K562 (cell line): ENCODE results near the gene KIAA0825. TPM values are rescaled to one million over a fixed set of nuclear protein-coding genes. Genes with fewer than 3 reads are reported as not detected.
A peak's percentile ranks its signal among the peaks of the same experiment; 100 is the strongest.

ENCODE experiments used
- CCNT2 ChIP-seq: IDR thresholded peaks from 2 replicates; pipeline ENCODE4 v1.6.1; 2011; ENCODE audit warnings: borderline replicate concordance, low read depth, mild to moderate bottlenecking, moderate library complexity, mixed read lengths, low read length; ENCODE audit not compliant: insufficient read length; ENCODE audit errors: extremely low read depth
- FOXM1 ChIP-seq, 2 experiments: fragments of 450-650 bp in 1 of 2; sonication (generic) in 1 of 2; formaldehyde crosslinking in 1 of 2; IDR thresholded peaks; 2 replicates each; pipeline versions ENCODE4 v1.6.1 to v1.9.0; 2017 to 2022; ENCODE audit warnings: low read depth in 2 of 2, mild to moderate bottlenecking in 2 of 2, missing genetic modification reagents in 1 of 2, moderate library complexity in 1 of 2
- HIVEP1 ChIP-seq: fragments of 250-450 bp; sonication (Bioruptor Pico); IDR thresholded peaks from 2 replicates; pipeline ENCODE4 v1.4.0; 2020; ENCODE audit warnings: mild to moderate bottlenecking
- JUNB ChIP-seq: fragments of 450-650 bp; formaldehyde crosslinking; conservative IDR thresholded peaks from 2 replicates; pipeline ENCODE4 v1.4.0; 2020; ENCODE audit warnings: mild to moderate bottlenecking
- KAT2B ChIP-seq: IDR thresholded peaks from one replicate; pipeline ENCODE4 v1.6.1; 2012; ENCODE audit warnings: low read depth, mild to moderate bottlenecking, control low read depth, inconsistent platforms, low read length, moderate library complexity
- MCM2 ChIP-seq: fragments of 450-650 bp; IDR thresholded peaks from 2 replicates; pipeline ENCODE4 v1.6.1; 2017; ENCODE audit warnings: low read depth, mild to moderate bottlenecking
- MXI1 ChIP-seq: IDR thresholded peaks from 2 replicates; pipeline ENCODE4 v1.6.1; 2011; ENCODE audit warnings: low read depth, mild to moderate bottlenecking, improper control_type of control experiment, low read length
- NFIX ChIP-seq: fragments of 250-450 bp; sonication (Bioruptor Pico); IDR thresholded peaks from 2 replicates; pipeline ENCODE4 v1.4.0; 2020; ENCODE audit warnings: low read depth, mild to moderate bottlenecking, moderate library complexity
- NRF1 ChIP-seq, 2 experiments: fragments of 450-650 bp; IDR thresholded peaks in 1 of 2; conservative IDR thresholded peaks in 1 of 2; 2 replicates each; pipeline ENCODE4 v1.6.1; 2014; ENCODE audit warnings: mild to moderate bottlenecking in 2 of 2
- POLR2AphosphoS2 ChIP-seq: IDR thresholded peaks from 2 replicates; pipeline ENCODE4 v1.6.1; 2012; ENCODE audit warnings: low read length, improper control_type of control experiment
- RBM22 ChIP-seq: fragments of 200-400 bp; formaldehyde crosslinking; IDR thresholded peaks from 2 replicates; pipeline ENCODE4 v1.6.1; 2018; ENCODE audit warnings: low read length, low read depth; ENCODE audit not compliant: poor library complexity, severe bottlenecking
- TSC22D4 ChIP-seq: fragments of 450-650 bp; IDR thresholded peaks from 2 replicates; pipeline ENCODE4 v1.6.1; 2016; ENCODE audit warnings: missing genetic modification characterization, missing biosample characterization, control low read depth
- ZNF143 ChIP-seq: sonication (generic); formaldehyde crosslinking; IDR thresholded peaks from 2 replicates; pipeline ENCODE4 v1.9.0; 2022; ENCODE audit warnings: mild to moderate bottlenecking, missing genetic modification reagents
- ZNF785 ChIP-seq: fragments of 250-450 bp; sonication (Bioruptor Pico); IDR thresholded peaks from 2 replicates; pipeline ENCODE4 v1.4.0; 2020; ENCODE audit warnings: mild to moderate bottlenecking
- polyA plus RNA-seq, 8 experiments: library from polyadenylated mRNA; depleted of rRNA in 4 of 8; stranded (reverse) in 5 of 8; unstranded in 3 of 8; fragments of >200 nt; fragmentation: Nextera tagmentation in 2 of 8; fragmentation: Illumina TruSeq in 1 of 8; extraction: Ambion mirVana in 2 of 8; extraction: Trizol in 1 of 8; gene quantifications; 2 replicates each; pipeline versions ENCODE4 v1.2.1 to v1.2.3, GENCODE V29; 2011 to 2014; ENCODE audit warnings: inconsistent platforms in 1 of 8, missing spikeins in 1 of 8
- total RNA-seq, 7 experiments: library from RNA; depleted of rRNA in 6 of 7; stranded (reverse); fragments of >200 nt in 6 of 7; fragmentation: Illumina TruSeq in 2 of 7; extraction: Trizol in 2 of 7; gene quantifications; 2 replicates each; pipeline versions ENCODE4 v1.2.1 to v1.2.3, GENCODE V29; 2011 to 2021; ENCODE audit warnings: low replicate concordance in 1 of 7
- TF ChIP-seq, protein P1 (sequence below), 2 experiments: IDR thresholded peaks; 2 replicates each; pipeline ENCODE4 v1.6.1; 2011; ENCODE audit warnings: borderline replicate concordance in 1 of 2, control low read depth in 1 of 2, low read depth in 1 of 2, low read length in 1 of 2, mild to moderate bottlenecking in 1 of 2, mixed read lengths in 1 of 2, moderate library complexity in 1 of 2; ENCODE audit not compliant: insufficient read depth in 1 of 2, insufficient read length in 1 of 2, poor library complexity in 1 of 2, severe bottlenecking in 1 of 2; ENCODE audit errors: extremely low read depth in 1 of 2
- TF ChIP-seq, protein P2 (sequence below): sonication (generic); formaldehyde crosslinking; IDR thresholded peaks from 2 replicates; pipeline ENCODE4 v1.8.1; 2023; ENCODE audit warnings: mild to moderate bottlenecking, missing genetic modification reagents
- TF ChIP-seq, protein P3 (sequence below): sonication (generic); formaldehyde crosslinking; IDR thresholded peaks from 2 replicates; pipeline ENCODE4 v1.8.0; 2022; ENCODE audit warnings: mild to moderate bottlenecking, missing genetic modification reagents

The KIAA0825 gene
- total and polyA plus RNA-seq, 9 of the 15 experiments (the other 6 are each of a cell fraction or from before 2014, with no cell fraction given): 0.05 to 0.36 (median 0.16) TPM; not detected in 1

DNA sequence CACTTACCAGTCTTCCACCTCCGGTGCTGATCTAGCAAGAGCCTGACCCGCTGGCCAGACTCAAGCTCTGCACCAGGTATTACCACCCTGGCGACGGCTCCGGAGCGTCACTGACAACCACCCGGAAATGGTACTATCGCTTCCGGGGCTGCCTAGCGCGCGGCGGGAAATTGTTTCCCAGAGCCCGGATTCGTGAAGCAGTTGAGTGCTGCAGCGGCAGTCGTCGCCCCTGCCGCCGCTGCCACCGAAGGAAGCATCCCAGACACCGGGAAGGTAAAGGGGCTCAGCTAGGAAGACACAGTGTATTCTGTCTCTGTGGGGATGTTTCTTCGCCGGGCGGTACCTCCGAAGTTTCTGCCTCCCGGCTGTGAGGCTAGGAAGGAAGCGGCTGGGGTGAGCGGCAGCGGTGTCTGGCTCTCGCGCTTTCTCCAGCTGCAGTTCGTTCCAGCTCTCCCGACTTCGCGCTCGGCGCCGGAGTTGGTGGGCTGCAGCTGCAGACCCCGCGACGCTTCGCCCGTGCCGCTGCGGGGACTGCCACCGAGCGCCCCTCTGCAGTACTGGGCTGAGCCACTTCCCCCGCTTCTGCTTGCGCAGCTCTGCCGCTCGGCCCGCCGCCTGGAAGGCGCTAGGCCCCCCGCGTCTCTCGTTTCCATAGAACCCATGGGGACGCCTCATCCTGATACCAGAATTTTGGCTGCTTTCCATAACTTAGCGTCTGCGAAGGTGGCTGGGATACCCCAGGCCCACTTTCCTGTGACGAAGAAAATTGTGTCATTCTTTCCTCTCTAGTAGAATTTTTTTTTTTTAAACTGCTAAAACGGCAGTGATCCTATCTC, at the start of gene KIAA0825, which contains the start of gene SLF1 (continued):
- TF ChIP-seq, protein P1, sequence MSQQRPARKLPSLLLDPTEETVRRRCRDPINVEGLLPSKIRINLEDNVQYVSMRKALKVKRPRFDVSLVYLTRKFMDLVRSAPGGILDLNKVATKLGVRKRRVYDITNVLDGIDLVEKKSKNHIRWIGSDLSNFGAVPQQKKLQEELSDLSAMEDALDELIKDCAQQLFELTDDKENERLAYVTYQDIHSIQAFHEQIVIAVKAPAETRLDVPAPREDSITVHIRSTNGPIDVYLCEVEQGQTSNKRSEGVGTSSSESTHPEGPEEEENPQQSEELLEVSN (IDR thresholded peaks at IDR 0.05; ENCODE audit: borderline replicate concordance in 1 of 2, extremely low read depth in 1 of 2, insufficient read depth in 1 of 2, insufficient read length in 1 of 2, low read depth in 1 of 2, low read length in 1 of 2, poor library complexity in 1 of 2, severe bottlenecking in 1 of 2): peak; percentile 60 to 85
- no peak for TF ChIP-seq ZNF143 (CRISPR knock-in tag)
- TF ChIP-seq MCM2: no peak
- no peak for TF ChIP-seq NFIX
- TF ChIP-seq ZNF785: no peak
- TF ChIP-seq RBM22: no peak
- TF ChIP-seq JUNB (CRISPR knock-in tag): no peak
- TF ChIP-seq TSC22D4 (tag): no peak
- no peak for TF ChIP-seq FOXM1 (IDR thresholded peaks at IDR 0.05; ENCODE audit: low read depth)
- TF ChIP-seq FOXM1 (CRISPR knock-in tag; IDR thresholded peaks at IDR 0.05; ENCODE audit: low read depth): 0 out of 2 replicates have a peak, but pooled peaks have one; percentile 3
- peak; percentile 12 for TF ChIP-seq CCNT2
- peak; percentile 82 for TF ChIP-seq MXI1
- TF ChIP-seq POLR2AphosphoS2: no peak
- no peak for TF ChIP-seq HIVEP1 (CRISPR knock-in tag)
- peak; percentile 82 to 85 for TF ChIP-seq NRF1 (conservative IDR thresholded peaks at IDR 0.05 in 1 of 2, IDR thresholded peaks at IDR 0.05 in 1 of 2)
- TF ChIP-seq, protein P2, sequence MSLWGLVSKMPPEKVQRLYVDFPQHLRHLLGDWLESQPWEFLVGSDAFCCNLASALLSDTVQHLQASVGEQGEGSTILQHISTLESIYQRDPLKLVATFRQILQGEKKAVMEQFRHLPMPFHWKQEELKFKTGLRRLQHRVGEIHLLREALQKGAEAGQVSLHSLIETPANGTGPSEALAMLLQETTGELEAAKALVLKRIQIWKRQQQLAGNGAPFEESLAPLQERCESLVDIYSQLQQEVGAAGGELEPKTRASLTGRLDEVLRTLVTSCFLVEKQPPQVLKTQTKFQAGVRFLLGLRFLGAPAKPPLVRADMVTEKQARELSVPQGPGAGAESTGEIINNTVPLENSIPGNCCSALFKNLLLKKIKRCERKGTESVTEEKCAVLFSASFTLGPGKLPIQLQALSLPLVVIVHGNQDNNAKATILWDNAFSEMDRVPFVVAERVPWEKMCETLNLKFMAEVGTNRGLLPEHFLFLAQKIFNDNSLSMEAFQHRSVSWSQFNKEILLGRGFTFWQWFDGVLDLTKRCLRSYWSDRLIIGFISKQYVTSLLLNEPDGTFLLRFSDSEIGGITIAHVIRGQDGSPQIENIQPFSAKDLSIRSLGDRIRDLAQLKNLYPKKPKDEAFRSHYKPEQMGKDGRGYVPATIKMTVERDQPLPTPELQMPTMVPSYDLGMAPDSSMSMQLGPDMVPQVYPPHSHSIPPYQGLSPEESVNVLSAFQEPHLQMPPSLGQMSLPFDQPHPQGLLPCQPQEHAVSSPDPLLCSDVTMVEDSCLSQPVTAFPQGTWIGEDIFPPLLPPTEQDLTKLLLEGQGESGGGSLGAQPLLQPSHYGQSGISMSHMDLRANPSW (CRISPR knock-in tag): no peak
- TF ChIP-seq, protein P3, sequence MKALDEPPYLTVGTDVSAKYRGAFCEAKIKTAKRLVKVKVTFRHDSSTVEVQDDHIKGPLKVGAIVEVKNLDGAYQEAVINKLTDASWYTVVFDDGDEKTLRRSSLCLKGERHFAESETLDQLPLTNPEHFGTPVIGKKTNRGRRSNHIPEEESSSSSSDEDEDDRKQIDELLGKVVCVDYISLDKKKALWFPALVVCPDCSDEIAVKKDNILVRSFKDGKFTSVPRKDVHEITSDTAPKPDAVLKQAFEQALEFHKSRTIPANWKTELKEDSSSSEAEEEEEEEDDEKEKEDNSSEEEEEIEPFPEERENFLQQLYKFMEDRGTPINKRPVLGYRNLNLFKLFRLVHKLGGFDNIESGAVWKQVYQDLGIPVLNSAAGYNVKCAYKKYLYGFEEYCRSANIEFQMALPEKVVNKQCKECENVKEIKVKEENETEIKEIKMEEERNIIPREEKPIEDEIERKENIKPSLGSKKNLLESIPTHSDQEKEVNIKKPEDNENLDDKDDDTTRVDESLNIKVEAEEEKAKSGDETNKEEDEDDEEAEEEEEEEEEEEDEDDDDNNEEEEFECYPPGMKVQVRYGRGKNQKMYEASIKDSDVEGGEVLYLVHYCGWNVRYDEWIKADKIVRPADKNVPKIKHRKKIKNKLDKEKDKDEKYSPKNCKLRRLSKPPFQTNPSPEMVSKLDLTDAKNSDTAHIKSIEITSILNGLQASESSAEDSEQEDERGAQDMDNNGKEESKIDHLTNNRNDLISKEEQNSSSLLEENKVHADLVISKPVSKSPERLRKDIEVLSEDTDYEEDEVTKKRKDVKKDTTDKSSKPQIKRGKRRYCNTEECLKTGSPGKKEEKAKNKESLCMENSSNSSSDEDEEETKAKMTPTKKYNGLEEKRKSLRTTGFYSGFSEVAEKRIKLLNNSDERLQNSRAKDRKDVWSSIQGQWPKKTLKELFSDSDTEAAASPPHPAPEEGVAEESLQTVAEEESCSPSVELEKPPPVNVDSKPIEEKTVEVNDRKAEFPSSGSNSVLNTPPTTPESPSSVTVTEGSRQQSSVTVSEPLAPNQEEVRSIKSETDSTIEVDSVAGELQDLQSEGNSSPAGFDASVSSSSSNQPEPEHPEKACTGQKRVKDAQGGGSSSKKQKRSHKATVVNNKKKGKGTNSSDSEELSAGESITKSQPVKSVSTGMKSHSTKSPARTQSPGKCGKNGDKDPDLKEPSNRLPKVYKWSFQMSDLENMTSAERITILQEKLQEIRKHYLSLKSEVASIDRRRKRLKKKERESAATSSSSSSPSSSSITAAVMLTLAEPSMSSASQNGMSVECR (CRISPR knock-in tag): peak; percentile 97
- TF ChIP-seq KAT2B: no peak
